ENCODE results near the gene CHST7. TPM values are rescaled to one million over a fixed set of nuclear protein-coding genes. Genes with fewer than 3 reads are reported as not detected.

CHST7 gene, protein sequence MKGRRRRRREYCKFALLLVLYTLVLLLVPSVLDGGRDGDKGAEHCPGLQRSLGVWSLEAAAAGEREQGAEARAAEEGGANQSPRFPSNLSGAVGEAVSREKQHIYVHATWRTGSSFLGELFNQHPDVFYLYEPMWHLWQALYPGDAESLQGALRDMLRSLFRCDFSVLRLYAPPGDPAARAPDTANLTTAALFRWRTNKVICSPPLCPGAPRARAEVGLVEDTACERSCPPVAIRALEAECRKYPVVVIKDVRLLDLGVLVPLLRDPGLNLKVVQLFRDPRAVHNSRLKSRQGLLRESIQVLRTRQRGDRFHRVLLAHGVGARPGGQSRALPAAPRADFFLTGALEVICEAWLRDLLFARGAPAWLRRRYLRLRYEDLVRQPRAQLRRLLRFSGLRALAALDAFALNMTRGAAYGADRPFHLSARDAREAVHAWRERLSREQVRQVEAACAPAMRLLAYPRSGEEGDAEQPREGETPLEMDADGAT
- total RNA-seq, result 5.0 TPM

DNA sequence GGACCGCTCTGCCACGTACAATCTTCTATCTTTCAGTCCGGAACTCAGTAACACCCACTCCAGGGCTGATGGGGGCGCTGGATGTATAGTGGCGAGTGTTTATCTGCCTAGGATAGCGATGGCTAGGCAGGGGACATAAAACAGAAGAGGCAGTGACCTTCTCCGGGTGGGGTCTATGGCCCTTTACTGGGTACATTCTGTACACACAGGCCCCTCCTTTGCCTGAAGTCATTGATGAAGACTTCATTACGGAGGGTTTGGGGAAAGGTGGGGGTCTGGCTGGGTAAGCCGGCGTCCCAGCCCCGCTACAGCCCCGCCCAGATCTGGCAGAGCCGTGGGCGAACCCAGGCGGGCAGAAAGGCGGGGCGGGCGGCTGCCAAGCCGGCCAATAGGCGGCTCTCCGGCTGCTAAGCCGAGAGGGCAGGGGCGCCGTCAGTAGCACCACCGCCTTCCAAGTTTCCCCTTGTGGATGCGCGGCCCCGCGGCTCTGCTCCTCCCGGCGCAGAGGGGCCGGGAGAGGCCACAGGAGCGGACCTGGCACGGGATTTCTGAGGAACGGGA lies at the start of gene CHST7:
Gene CHST7 (plus strand): TSS at position 435 of the 561 bp plus-strand sequence. CDS start 167 bp downstream, outside the sequence.

DNA sequence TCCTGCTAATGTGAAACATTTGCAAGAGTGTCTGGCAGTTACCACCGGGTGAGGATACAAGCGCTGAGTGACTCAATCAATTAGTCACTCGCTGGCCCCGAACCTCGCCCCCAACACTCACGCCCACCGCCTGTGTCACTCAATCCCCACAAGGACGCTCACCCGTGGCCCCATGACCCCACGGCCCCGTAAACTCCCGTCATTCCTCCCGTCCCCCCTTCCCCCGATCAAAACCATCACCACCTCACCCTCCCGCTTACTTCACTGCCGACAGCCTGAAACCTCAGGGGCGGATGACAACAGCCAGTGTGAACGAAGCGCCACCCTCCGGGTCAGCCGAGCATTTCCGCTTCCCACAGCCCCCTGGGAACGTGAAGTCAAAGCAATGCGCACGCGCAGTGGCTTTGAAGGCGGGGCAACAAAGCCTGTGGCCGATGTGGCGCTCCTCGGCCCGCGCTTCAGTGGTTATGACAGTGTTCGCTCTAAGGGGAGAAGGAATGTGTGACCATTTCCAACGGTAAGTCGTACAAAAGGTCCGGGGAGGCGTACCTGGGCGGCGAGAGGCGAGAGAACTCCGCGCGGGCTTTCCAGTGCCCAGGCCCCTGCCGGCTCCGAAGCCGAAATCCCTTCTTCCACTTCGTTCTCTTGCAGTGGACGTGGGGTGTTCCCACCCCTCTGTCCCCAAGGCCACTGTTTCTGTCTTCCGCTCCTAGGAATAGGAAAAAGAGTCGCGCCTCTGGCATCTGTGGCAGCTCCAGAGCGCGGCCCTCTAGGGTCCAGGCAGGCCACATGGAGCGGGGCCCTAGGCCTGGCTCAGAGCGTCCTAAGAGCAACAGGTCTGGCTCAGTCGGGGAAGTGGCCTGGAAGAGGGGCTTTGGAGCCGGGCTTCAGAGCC lies 28.2 kb upstream of the CHST7 start, which contains the start of gene ZNF674:
Gene ZNF674 (minus strand): TSS at position 311 of the 895 bp plus-strand sequence. CDS start 3,334 bp downstream, outside the sequence.

Small RNA genes within 50 kb of the gene (small RNA-seq; reads per million reads assigned to genes)
- gene RF00017 (ENCODE audit: low replicate concordance), result not detected

Other genes with a start within 250 kb of the CHST7 start
- gene ZNF674, start 28.3 kb upstream of the CHST7 start, total RNA-seq, result 18.2 TPM
- gene SLC9A7, start 185.4 kb downstream of the CHST7 start, total RNA-seq, result 31.0 TPM

Measured in parietal lobe (tissue), 2 donors.